IMR-90 (cell line): Measurements from ENCODE around the gene METTL14. TPM values are rescaled to one million over a fixed set of nuclear protein-coding genes. Genes with fewer than 3 reads are reported as not detected.
A peak's percentile ranks its signal among the peaks of the same experiment; 100 is the strongest.

Experiments
- ATAC-seq: fragments of 200-7000 bp; cut with Tn5 transposase; 2 replicates; pipeline ENCODE4 v1.9.1; 2020; ENCODE audit warnings: low read depth, mild to moderate bottlenecking, moderate library complexity
- BruUV-seq: library from RNA; stranded (reverse); fragments of 400-500 nt; replicated peaks from 2 replicates; lab custom pipeline; 2021; lab: Mats Ljungman, UMichigan
- CTCF ChIA-PET: fragments of 300-600 bp; formaldehyde crosslinking; extraction: SDS; loops from one replicate; lab custom pipeline; 2021; ENCODE audit warnings: antibody characterized with exemption; lab: Yijun Ruan, JAX
- POLR2A ChIA-PET: fragments of 300-600 bp; sonication (Branson Sonifier 250); formaldehyde crosslinking; loops from one replicate; lab custom pipeline; 2022; ENCODE audit warnings: antibody characterized with exemption; ENCODE audit not compliant: unreplicated experiment; lab: Charles Lee
- DNase-seq: peaks from one replicate; pipeline ENCODE4 v3.0.0; 2013
- H2AFZ ChIP-seq: replicated peaks from 2 replicates; pipeline ENCODE3; 2013; ENCODE audit warnings: low read length, mild to moderate bottlenecking; ENCODE audit not compliant: poor library complexity
- H2AK5ac ChIP-seq: 2 replicates; pipeline ENCODE4 v1.6.1; 2013; ENCODE audit warnings: low read depth, low read length, inconsistent platforms
- H2AK9ac ChIP-seq: replicated peaks from 2 replicates; pipeline ENCODE3; 2013; ENCODE audit warnings: mild to moderate bottlenecking, low read depth, low read length, moderate library complexity; ENCODE audit not compliant: poor library complexity
- H2BK120ac ChIP-seq: 2 replicates; pipeline ENCODE4 v1.6.1; 2013; ENCODE audit warnings: low read depth, low read length, inconsistent platforms
- H2BK15ac ChIP-seq: 3 replicates; pipeline ENCODE4 v1.6.1; 2013; ENCODE audit warnings: low read depth, low read length, inconsistent platforms
- H2BK20ac ChIP-seq: 2 replicates; pipeline ENCODE4 v1.6.1; 2013; ENCODE audit warnings: low read depth, mild to moderate bottlenecking, inconsistent platforms, low read length, moderate library complexity
- H2BK5ac ChIP-seq: 2 replicates; pipeline ENCODE4 v1.6.1; 2013; ENCODE audit warnings: mild to moderate bottlenecking, low read depth, low read length, inconsistent platforms; ENCODE audit not compliant: poor library complexity, severe bottlenecking
- H3K14ac ChIP-seq: replicated peaks from 2 replicates; pipeline ENCODE4 v1.6.1; 2013; ENCODE audit warnings: low read depth, low read length, inconsistent platforms
- H3K18ac ChIP-seq: 2 replicates; pipeline ENCODE4 v1.6.1; 2013; ENCODE audit warnings: low read depth, low read length, control low read depth
- H3K23ac ChIP-seq: 2 replicates; pipeline ENCODE4 v1.6.1; 2013; ENCODE audit warnings: low read depth, low read length, inconsistent platforms
- H3K27ac ChIP-seq: 2 replicates; pipeline ENCODE4 v1.5.1; 2013; ENCODE audit warnings: mild to moderate bottlenecking, control low read depth, low read length; ENCODE audit not compliant: insufficient read depth
- H3K27me3 ChIP-seq: 2 replicates; pipeline ENCODE4 v1.6.1; 2013; ENCODE audit warnings: low read length; ENCODE audit not compliant: control insufficient read depth, insufficient read depth
- H3K36me3 ChIP-seq: 2 replicates; pipeline ENCODE4 v1.6.1; 2013; ENCODE audit warnings: low read length, mixed read lengths; ENCODE audit not compliant: control insufficient read depth, insufficient read depth
- H3K4ac ChIP-seq: 2 replicates; pipeline ENCODE4 v1.6.1; 2013; ENCODE audit warnings: low read depth, low read length, inconsistent platforms
- H3K4me1 ChIP-seq: 2 replicates; pipeline ENCODE4 v1.6.1; 2013; ENCODE audit warnings: low read length, mixed read lengths; ENCODE audit not compliant: control insufficient read depth, insufficient read depth
- H3K4me2 ChIP-seq: 2 replicates; pipeline ENCODE4 v1.6.1; 2013; ENCODE audit warnings: low read depth, mild to moderate bottlenecking, control low read depth, low read length, moderate library complexity
- H3K4me3 ChIP-seq: 2 replicates; pipeline ENCODE4 v1.5.1; 2013; ENCODE audit warnings: low read depth, mild to moderate bottlenecking, control low read depth, low read length, moderate library complexity; ENCODE audit not compliant: insufficient read depth
- H3K56ac ChIP-seq: 2 replicates; pipeline ENCODE4 v1.6.1; 2013; ENCODE audit warnings: low read length, inconsistent platforms; ENCODE audit not compliant: insufficient read depth; ENCODE audit errors: extremely low read depth
- H3K79me1 ChIP-seq, 2 experiments: 2 replicates each; pipeline ENCODE4 v1.6.1; 2013; ENCODE audit warnings: low read length in 2 of 2, inconsistent platforms in 1 of 2, low read depth in 1 of 2
- H3K9ac ChIP-seq: 2 replicates; pipeline ENCODE4 v1.6.1; 2013; ENCODE audit warnings: low read depth, low read length, control low read depth
- H3K9me1 ChIP-seq: 2 replicates; pipeline ENCODE4 v1.6.1; 2013; ENCODE audit warnings: low read length, inconsistent platforms; ENCODE audit not compliant: insufficient read depth
- H3K9me3 ChIP-seq: 2 replicates; pipeline ENCODE4 v1.6.1; 2013; ENCODE audit warnings: low read length; ENCODE audit not compliant: control insufficient read depth, insufficient read depth
- H4K20me1 ChIP-seq: 2 replicates; pipeline ENCODE4 v1.6.1; 2013; ENCODE audit warnings: low read length, inconsistent platforms; ENCODE audit not compliant: insufficient read depth
- H4K5ac ChIP-seq: 2 replicates; pipeline ENCODE4 v1.6.1; 2013; ENCODE audit warnings: mild to moderate bottlenecking, low read depth, low read length, control low read depth
- H4K8ac ChIP-seq, 2 experiments: 2 replicates each; pipeline ENCODE4 v1.6.1; 2013; ENCODE audit warnings: low read depth in 2 of 2, low read length in 2 of 2, control low read depth in 1 of 2, inconsistent platforms in 1 of 2
- H4K91ac ChIP-seq: 2 replicates; pipeline ENCODE4 v1.6.1; 2013; ENCODE audit warnings: low read depth, low read length, inconsistent platforms; ENCODE audit not compliant: insufficient read depth
- BHLHE40 ChIP-seq: fragments of 150-350 bp; IDR thresholded peaks from 2 replicates; pipeline ENCODE4 v1.6.1; 2016; ENCODE audit warnings: mild to moderate bottlenecking, low read depth, low read length
- CEBPB ChIP-seq: IDR thresholded peaks from 2 replicates; pipeline ENCODE4 v1.6.1; 2012; ENCODE audit warnings: low read depth, low read length, improper control_type of control experiment
- FOS ChIP-seq: fragments of 150-350 bp; IDR thresholded peaks from 2 replicates; pipeline ENCODE4 v1.6.1; 2016; ENCODE audit warnings: low read depth, low read length
- MAFK ChIP-seq: IDR thresholded peaks from 2 replicates; pipeline ENCODE4 v1.6.1; 2012; ENCODE audit warnings: low read depth, low read length, improper control_type of control experiment
- NFE2L2 ChIP-seq: fragments of 150-350 bp; IDR thresholded peaks from 2 replicates; pipeline ENCODE4 v1.6.1; 2016; ENCODE audit warnings: low read depth, mild to moderate bottlenecking, low read length
- RFX5 ChIP-seq: IDR thresholded peaks from 2 replicates; pipeline ENCODE4 v1.8.0; 2012; ENCODE audit warnings: low read depth, mild to moderate bottlenecking, low read length, moderate library complexity
- SMC3 ChIP-seq: fragments of 150-350 bp; IDR thresholded peaks from 2 replicates; pipeline ENCODE4 v1.6.1; 2016; ENCODE audit warnings: low read depth, mild to moderate bottlenecking, antibody characterized with exemption, low read length, moderate library complexity
- WGBS, 2 experiments: methylation state at CpG; one replicate each; pipeline versions ENCODE4 v1.1.5 to v1.1.7; 2013; ENCODE audit warnings: missing lambda C conversion rate in 2 of 2; ENCODE audit not compliant: insufficient read length in 1 of 2; ENCODE audit errors: extremely low coverage in 2 of 2; 5-methylcytosine and 5-hydroxymethylcytosine counted together
- dilution Hi-C: fragments of 300-500 bp; cut with HindIII; formaldehyde crosslinking; loops from one replicate; pipeline ENCODE4 v1.14.3; 2018; ENCODE audit warnings: low sequenced_read_pairs; ENCODE audit not compliant: unreplicated experiment
- in situ Hi-C: fragments of 300-500 bp; cut with MboI; formaldehyde crosslinking; loops from 3 replicates; pipeline ENCODE4 v1.14.3; 2019; ENCODE audit warnings: low sequenced_read_pairs, inconsistent platforms, mixed read lengths
- intact Hi-C: fragments of 100-400 bp; cut with micrococcal nuclease; formaldehyde crosslinking; loops from 2 replicates; pipeline ENCODE4 v1.10.0; 2022
- microRNA-seq, 2 experiments: library from miRNA; stranded (forward) in 1 of 2; unstranded in 1 of 2; fragments of 10-50 nt in 1 of 2; fragments of <30 nt in 1 of 2; gene quantifications in 1 of 2; microRNA quantifications in 1 of 2; one replicate each; pipeline versions ENCODE3 to v1.1.0; 2013 to 2020; ENCODE audit not compliant: insufficient read depth in 1 of 2, insufficient read length in 1 of 2, unreplicated experiment in 1 of 2
- polyA plus RNA-seq, 3 experiments: library from polyadenylated mRNA; depleted of rRNA; stranded (reverse); fragments of >200 nt; gene quantifications; 2 replicates each; pipeline ENCODE4 v1.2.3, GENCODE V29; 2012; ENCODE audit warnings: low replicate concordance in 1 of 3
- small RNA-seq, 5 experiments: library from RNA; depleted of rRNA; stranded (forward); fragments of <200 nt; gene quantifications; one replicate each; pipeline ENCODE3, GENCODE V24; 2012
- total RNA-seq: library from RNA; depleted of rRNA; stranded (reverse); fragments of >200 nt; gene quantifications from 2 replicates; pipeline ENCODE4 v1.2.3, GENCODE V29; 2012; rRNA removed

Gene METTL14
- total and polyA plus RNA-seq, 2 of the 4 experiments (the other 2 are of a cell fraction), result 5.0 to 9.3 TPM

GRCh38 chr4:118762730-118763477 lies 77.7 kb downstream of the METTL14 start:
- Histone ChIP-seq H4K91ac (no peak overlapping the region), H3K27ac (peak overlapping the region; percentile 37; the same call in 1 of the 2 replicates), H3K4me3 (no peak overlapping the region), H3K4me1 (peaks cover 22% of the 10 kb centered on the region), H4K5ac (peak overlapping the region; percentile 54; the same call in 1 of the 2 replicates), H2AFZ (no peak overlapping the region), H2BK5ac (peak overlapping the region; percentile 71), H2BK20ac (no peak overlapping the region), H3K9me3 (no peaks in the 10 kb centered on the region), H3K9ac (no peak overlapping the region), H3K9me1 (peaks cover 22% of the 10 kb centered on the region), H4K8ac (peak overlapping the region in 1 of 2 experiments; percentile 25; a peak in 1 of 4 replicates), H3K4me2 (no peak overlapping the region; the same call in 1 of the 2 replicates), H2BK15ac (no peak overlapping the region), H3K18ac (peak overlapping the region; percentile 50), H4K20me1 (peaks cover 28% of the 10 kb centered on the region), H2BK120ac (no peak overlapping the region), H3K14ac (peak overlapping the region; percentile 39; the same call in 1 of the 2 replicates), H3K36me3 (peaks cover 31% of the 10 kb centered on the region), H3K27me3 (no peaks in the 10 kb centered on the region), H2AK9ac (no peak overlapping the region), H3K4ac (no peak overlapping the region), H3K56ac (no peak overlapping the region), H2AK5ac (no peak overlapping the region), H3K23ac (no peak overlapping the region), H3K79me1 (peaks cover 47 to 59% of the 10 kb centered on the region in 2 experiments)
- BruUV-seq, result TSS peak; percentile 6
- ChIA-PET CTCF (no interaction called here), POLR2A (no interaction called here)
- WGBS, 2 experiments, result no CpG with 5 or more reads among the region's 3 CpGs
- in situ Hi-C loops, result loop anchor here (10.0 kb wide), 1 partner anchor 132 kb away; no protein-coding TSS in a partner anchor
- intact Hi-C loops, result no loop called here
- no peak for TF ChIP-seq BHLHE40
- no peak for TF ChIP-seq FOS
- no peak for TF ChIP-seq MAFK
- no peak for TF ChIP-seq SMC3
- TF ChIP-seq NFE2L2, result no peak
- TF ChIP-seq RFX5, result no peak
- TF ChIP-seq CEBPB, result peak; percentile 63; the same call in 1 of the 2 replicates
- dilution Hi-C loops, result no loop called here
- ATAC-seq, result no peak
- DNase-seq, result no peak

Small RNA genes lying within 50 kb of the gene (microRNA-seq; reads per million reads assigned to microRNA genes)
- gene SEPT14P4 (ENCODE audit: insufficient read depth, insufficient read length), result not detected

Small RNA genes lying within 50 kb of the gene (small RNA-seq; reads per million reads assigned to genes)
- gene SEPT14P4, result 0 reads per million in 5 experiments

Other genes with a start within 250 kb of the METTL14 start
- gene SEC24D, start 150.7 kb downstream of the METTL14 start, total RNA-seq, result 93.2 and 98.9 TPM in 2 replicates
- 86.0 and 111 TPM in 2 replicates for gene SEC24D, start 150.7 kb downstream of the METTL14 start, polyA plus RNA-seq (2012; rRNA removed)
- 1.7 and 1.8 TPM in 2 replicates for gene SYNPO2, start 203.5 kb downstream of the METTL14 start, total RNA-seq
- gene SYNPO2, start 203.5 kb downstream of the METTL14 start, polyA plus RNA-seq (2012; rRNA removed), result 0.89 and 0.99 TPM in 2 replicates